GM19455 (cell line): ENCODE measurements around the gene ARV1.

Experiments used
- ATAC-seq: cut with Tn5 transposase; IDR thresholded peaks from one replicate; pipeline ENCODE4 v1.9.1; 2021; ENCODE audit not compliant: unreplicated experiment

ARV1 gene

DNA sequence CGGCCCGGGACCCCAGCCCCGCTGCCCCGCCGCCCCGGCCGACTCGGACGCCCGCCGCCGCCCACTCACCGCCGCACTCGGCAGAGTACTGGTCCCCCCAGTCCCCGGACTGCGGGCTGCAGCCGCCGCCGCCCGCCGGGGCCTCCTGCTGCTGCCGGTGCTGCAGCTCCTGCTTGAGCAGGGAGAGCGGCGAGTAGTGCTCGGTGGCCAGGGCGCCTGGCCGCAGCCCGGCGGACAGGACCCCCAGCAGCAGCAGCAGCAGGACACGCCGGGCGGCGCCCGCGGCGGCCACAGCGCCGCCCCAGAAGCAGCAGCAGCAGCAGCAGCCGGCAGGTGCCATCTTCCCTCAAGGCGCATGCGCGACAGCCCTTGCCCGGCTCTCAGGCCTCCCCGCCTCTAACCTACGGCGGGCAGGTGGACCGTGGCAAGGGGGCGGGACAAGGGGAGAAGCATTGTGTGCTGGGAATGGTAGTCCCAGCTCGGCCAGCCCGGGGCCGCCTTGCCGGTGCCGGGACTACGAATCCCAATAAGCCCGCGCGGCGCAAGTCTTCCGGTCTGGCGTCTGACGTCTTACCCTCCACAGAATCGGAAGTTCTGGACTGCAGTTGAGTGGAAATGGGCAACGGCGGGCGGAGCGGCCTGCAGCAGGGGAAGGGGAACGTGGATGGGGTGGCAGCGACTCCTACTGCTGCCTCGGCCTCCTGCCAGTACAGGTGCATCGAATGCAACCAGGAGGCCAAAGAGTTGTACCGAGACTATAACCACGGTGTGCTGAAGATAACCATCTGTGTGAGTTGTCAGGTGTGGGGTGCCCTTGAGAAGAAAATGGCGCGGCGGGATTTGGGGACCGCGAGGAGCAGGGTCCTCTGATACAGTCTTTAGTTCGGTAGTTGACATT, at the start of gene ARV1, which contains the start of gene TTC13:
Gene ARV1, plus strand, starts transcription at position 604 of the 898 bp plus-strand sequence. Its CDS starts 12 bp downstream, at position 616.
Gene TTC13, minus strand, starts transcription at position 371 of the 898 bp plus-strand sequence. Its CDS starts 31 bp downstream, at position 340.
- peak; percentile 91 for ATAC-seq

DNA sequence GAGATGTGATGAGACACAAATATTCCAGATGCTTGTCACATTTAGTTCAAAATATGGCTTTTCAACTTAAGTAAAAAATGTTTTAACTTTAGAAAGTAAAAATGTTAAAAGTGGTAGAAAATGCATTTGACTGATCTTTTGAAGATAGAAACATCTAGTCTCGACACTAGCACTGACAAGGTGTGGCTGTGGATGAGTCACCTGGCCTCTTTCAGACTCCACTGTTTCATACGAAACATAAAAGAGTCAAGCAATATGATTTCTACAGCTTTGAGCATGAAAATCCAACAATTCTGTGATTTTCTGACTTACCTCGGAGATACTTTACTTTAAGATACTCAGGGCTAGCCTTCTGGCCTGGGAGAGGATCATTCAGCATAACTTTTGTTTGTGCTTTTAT, 47.9 kb upstream of the ARV1 start:
- no peak for ATAC-seq

DNA sequence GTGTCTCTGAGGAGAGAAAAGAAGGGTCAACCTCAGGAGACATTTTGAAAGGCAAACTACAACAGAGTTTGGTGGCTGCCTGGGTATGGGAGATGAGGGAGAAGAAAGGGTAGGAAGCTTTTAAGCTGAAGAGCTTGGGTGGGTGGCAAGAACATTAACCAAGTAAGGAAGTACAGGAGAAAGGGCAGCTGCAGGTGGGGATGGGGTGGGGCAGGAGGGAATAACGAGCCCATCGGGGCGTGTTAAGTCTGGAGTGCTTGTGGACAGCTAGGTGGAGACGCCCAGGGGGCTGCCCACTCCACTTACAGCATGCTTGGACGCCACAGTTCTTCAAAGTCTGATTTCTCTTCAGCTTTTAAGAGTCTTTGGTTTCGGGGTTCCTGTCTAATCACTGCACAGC, 43.0 kb upstream of the ARV1 start:
- no peak for ATAC-seq

DNA sequence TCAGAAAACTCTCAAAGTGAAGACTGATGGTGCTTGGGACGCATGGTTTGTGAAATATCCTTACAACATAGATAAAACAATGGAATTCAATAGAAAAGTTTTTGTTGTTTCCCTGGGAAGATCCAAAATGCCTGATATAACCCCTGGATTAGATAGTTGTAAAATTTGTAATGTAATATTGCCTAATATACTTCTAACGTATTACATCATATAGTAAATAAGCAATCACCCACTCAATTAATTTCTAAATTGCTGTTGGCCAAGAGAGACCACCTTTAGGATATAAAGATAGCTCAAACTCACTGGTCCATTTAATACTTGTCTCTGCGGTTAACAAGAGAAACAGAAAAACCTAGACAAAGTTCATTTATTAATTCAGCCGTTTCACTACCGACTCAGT, 42.4 kb upstream of the ARV1 start:
- no peak for ATAC-seq

DNA sequence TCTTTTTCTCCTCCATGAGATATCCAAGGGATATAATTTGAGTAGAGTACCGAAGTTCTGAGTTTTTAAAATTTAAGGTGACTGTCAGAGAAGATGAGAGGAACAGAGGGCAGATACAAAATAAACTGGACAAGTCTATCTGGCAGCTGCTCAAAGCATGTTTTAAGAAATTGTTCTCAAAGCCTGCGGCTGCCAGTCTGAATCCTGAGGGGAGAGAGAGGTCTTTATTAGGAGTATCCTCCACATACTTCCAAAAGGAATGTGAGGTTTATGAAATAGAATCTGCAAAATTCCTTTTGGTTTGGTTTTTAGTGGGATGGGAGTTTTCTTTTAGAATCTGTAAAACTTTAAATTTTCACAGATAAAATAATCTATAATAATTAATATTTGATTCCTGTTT, 41.5 kb upstream of the ARV1 start:
- ATAC-seq = no peak

DNA sequence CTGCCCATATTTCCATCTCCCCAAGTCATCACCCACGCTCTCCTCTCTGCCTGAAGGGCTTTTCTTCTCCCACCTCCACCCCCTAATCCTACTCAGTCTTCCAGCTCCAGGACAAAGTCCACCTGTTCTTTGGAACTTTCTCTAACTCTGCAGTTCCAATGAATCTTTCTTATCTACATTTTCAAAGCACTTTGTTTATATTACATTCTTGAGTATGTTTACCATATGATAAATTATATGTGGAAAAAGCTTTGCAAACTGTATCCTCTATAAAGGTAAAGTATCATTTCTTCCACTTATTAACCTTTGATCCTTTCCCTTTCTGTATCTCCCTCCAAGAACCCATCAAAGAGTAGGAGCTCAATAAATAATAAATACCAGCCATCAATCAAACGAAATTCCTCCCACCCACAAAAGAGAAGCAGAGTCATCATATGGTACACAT, 39.9 kb upstream of the ARV1 start:
- ATAC-seq = no peak

DNA sequence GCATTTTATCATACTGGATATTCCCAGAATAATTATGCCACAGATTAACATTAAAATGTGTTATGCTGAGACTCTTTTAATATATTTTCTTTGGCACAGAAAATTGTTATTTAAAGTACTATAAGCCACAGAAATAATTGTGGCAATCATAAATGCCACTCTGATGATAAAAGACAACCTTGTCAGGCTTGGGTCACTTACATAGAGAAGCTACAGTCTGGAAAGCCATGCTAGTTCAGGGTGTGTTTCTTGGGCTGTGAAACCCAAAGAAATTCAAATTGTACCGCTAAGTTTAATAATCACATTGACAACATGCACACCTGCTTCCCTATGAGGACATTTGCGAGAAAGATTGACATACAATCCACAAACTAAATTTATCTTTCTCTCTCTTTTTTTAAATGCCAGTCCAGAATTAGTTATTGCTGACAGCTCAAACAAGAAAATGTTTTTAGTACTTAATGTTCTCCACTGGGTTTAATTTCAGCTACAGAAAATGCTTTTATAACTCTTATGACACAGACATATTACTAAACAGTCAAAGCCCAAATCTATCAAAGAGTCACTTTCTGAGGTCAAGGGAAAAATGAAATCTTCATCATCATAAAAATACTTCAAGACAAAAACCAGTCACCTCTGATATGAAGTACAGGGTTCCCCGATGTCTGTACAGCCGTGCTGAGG, 38.9 kb upstream of the ARV1 start:
- no peak for ATAC-seq

DNA sequence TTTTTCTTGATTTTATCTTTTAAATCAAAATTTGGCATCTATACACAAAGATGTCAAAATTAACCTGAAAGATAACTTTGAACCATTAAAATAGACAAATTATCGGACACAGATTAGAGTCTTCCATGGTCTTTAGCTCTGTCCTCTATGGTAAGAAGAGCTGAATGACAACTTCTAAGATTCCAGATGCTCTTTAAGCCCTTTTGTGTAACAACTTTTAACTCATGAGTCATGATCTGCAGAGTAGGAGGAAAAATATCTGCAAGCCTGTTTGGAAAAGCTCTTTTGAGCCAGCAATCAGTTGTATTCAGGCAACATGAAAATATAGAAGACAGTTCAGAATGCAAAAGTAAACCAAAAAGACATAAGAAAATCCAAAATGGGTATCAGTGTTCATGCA, 38.0 kb upstream of the ARV1 start:
- ATAC-seq = no peak

DNA sequence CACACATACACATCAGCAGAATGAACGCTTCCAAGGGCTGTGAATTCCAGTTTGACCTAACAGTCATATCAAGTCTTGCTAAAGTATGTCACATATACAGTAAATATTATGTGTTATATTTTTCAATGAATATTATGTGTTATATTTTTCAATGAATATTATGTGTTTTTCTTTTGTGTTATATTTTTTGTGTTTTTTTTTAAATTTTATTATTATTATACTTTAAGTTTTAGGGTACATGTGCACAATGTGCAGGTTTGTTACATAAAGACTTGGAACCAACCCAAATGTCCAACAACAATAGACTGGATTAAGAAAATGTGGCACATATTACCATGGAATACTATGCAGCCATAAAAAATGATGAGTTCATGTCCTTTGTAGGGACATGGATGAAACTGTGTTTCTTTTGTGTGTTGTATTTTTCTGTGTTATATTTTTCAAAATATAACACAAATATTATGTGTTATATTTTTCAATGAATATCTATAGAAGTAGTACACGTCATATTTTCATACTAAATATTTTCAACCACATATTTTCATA, 35.8 kb upstream of the ARV1 start:
- ATAC-seq = no peak

DNA sequence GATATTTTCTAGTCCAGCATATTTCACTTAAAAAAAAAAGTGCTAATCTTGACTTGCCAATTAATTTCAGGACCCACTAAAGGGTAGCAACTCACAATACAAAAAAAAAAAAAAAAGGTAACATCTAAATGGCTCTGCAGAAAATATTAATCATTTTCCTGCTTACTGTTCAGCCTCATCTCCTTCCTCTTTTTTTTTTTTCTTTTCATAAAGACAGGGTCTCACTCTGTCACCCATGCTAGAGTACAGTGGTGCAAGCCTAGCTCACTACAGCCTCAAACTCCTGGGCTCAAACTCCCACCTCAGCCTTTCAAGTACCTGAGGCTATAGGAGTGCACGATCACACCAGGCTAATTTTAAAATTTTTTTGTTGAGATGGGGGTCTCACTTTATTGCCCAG, 30.6 kb upstream of the ARV1 start:
- ATAC-seq = no peak

DNA sequence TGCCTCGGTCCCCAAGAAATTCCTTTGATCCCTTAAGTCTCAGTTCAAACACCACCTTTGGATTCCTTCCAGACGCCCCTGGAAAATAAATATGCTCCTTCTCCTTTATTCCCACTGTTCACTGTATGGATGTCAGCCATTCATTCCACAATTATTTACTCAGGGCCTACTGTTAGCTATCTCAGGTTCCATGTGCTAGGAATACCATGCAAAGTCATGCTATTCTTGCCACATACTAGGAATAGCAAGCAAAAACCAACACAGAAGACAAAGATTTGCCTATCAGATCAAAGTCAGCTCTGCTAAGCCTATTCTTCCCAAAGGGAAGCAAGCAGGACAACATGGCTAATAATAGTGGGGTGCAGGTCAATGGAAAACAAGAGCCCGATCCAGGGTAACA, 30.0 kb upstream of the ARV1 start:
- no peak for ATAC-seq

DNA sequence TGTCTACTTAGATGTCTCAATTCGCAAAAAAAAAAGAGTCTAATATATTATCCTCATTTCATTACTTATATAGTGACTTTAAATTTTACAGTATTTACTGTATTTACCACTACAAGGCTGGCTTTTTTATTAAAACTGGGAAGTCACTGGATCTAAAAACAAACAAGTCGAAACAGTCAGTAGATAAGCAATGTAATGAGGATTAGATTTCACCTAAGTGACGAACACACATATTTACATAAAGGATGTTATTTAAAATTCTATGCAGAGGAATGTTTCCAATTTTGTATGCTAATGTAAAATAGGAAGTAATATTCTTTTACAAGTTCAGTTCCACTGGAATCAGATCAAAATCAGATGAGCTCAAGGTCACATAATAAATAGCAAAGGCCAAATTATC, 28.5 kb upstream of the ARV1 start:
- no peak for ATAC-seq

DNA sequence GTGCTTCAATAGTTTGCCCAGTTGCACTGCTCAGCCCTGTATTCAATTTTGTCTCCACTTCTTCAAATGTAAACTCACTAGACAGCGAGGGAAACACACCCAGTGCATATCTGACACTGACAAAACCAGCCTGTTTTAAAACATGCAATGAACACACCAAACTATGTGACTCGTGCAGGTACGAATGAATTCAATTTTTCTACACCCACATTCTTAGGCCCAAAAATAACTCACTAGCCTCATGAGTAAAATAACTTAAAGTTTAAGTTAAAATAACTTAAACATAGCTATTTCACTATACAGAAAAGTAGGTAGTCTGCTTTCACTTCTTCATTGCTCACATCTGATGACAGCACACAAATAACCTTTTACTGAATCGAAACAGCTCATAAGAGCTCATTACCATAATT, 21.3 kb upstream of the ARV1 start:
- peak; percentile 75 for ATAC-seq

DNA sequence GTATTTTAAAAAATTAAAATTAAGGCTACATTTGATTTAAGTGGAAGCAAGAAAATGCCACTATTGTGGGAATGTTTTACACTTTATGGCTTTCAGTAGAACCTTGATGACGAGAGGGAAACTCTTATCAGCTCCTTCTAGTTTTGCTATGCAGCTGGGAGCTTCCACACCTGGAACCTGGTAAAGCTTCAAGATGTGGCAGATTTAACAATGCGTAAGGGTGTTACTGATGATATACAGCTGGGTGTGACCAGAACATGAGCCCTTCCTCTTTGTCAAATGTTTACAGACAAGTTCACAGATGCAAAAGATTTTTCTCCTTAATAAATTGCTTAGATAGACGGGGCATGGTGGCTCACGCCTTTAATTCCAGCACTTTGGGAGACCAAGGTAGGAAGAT, 20.5 kb upstream of the ARV1 start:
- no peak for ATAC-seq

DNA sequence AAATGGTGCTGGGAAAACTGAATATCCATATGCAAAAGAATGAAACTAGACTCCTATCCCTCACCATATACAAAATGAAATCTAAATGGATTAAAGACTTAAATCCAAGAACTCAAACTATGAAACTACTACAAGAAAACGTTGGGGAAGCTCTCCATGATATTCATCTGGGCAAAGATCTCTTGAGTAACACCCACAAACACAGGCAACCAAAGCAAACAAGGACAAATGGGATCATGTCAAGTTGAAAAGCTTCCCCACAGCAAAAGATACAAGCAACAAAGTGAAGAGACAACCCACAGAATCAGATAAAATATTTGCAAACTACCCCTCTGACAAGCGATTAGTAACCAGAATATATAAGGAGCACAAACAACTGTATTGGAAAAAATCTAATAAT, 14.0 kb upstream of the ARV1 start:
- ATAC-seq = no peak

DNA sequence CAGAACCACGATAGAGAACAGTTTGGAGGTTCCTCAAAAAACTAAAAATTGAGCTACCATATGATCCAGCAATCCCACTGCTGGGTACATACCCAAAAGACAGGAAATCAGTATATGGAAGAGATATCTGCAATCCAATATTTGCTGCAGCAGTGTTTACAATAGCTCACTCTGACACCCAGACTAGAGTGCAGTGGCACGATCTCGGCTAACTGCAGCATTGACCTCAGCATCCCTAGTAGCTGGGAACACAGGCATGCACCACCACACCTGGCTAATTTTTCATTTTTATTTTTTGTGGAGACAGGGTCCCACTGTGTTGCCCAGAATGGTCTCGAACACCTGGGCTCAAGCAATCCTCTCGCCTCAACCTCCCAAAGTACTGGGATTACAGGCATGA, 13.4 kb upstream of the ARV1 start:
- ATAC-seq = no peak

DNA sequence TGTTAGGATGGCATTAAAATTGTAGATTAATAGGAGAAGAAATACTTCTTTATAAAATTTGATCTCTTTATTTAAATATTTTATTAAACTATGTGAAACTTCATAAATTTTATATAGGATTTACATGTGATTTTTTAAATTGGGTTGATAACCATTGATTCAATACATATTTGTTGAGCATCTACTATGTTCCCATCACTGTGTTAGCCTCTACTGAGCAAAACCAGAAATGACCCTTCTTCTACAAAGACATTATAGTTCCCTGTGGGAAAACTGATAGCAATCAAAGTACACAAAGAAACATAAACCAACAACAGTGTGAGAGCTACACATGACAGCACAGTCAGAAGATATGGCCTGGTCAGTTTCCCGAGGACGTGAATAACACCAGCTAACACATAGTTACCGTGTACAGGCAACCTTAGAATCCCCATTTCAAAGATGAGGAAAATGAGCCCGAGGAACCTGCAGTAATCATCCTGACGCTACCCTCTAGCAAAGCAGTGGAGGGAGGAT, 12.5 kb upstream of the ARV1 start:
- ATAC-seq = no peak

DNA sequence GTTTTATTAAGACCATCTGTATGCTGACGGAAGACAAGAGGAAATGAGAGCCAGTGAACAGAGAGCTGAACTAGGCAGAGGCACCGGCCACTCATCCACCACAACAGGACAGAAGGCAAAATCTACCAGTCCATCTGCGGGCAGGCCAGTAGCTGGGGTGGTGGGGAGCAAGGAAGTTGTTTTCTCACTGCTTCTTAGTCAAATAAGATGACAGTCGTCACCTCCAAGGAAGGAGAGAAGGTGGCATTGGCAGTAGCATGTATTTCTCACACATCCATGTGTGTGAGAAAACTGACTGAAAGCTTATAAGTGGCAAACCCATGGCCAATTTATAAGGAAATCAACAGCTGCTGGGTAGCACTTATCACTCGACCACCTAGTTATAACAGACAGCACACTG, 8.5 kb upstream of the ARV1 start:
- ATAC-seq = no peak

DNA sequence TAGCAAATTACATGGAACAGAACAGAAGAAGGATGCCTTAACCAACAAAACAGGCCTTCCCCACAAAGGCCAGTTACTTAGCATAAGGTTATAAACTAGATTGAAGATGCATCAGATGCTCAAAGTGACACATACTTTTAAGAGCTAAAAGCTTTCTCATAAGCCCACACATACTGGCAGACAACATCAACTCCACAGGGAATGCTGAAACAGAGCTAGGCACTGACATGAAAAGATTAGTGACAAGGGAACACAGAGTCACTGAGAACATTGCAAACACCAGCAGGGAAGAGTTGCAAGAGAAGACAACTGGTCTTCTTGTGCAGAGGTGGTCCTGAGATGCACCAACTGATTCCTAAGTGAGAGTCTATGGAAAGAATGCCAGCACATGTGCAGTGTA, 7.1 kb upstream of the ARV1 start:
- ATAC-seq = no peak

DNA sequence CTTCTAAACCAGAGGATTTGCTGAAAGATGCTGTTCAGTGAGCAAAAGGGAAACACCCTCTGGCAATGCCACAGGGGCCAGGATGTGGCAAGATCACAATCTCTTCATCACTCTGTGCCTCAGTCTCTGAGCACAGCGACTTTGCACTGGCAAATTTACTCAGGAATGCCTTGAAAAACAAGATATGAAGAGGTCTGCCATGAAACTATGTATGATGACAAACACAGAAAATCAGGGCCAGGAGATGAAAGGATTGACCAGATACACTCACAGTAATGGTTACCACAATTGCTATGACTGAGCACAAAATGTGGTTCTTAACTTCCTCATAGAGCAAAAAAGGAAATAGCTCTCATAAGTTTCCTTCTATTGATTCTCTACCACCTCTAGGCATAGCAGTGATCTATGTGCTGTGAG, 6.0 kb upstream of the ARV1 start:
- ATAC-seq = peak; percentile 68

DNA sequence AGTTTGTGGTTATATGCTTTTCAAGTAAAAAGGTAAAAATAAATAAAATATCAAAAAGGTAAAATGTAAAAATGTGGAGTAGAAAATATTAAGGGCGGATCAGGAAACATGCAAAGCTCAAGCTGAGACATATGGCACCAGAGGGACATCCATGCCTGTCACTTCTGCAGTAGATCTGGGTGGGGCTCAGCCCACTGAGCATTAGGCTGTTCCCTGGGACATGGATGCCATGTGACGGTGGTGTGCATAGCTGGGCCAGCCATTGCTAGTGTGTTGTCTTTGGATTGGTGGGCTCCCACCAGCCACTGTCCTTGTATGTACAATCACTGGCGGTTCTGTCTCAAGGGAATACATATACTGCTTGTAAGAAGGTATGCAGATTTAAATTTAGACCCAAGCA, 3.3 kb upstream of the ARV1 start:
- ATAC-seq = no peak

DNA sequence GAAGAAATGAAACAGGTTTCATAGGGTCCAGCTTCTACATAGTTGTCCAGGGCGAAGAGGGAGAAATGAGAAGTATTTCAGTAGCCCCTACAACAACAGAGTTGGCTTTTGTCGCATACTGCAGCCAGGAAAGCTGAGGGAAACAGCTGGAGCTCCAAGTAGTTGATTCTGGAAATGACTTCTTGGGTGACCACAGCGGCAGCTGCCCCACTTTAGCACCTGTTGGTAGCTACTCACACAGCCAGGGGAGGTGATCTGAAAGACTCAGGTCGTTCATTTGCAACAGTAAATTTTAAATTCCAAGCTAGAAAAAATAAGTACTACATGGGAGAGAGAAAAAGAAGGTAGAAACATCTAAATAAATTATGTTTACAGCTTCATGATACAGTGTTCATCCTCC, 2.5 kb upstream of the ARV1 start:
- ATAC-seq = no peak
